IPS-18c (cell line): Measurements from ENCODE around the gene ITPKB.

ENCODE experiments used
- H3K4me3 ChIP-seq: 2 replicates; pipeline ENCODE4 v1.7.0; 2013; ENCODE audit warnings: low read depth, mild to moderate bottlenecking, low read length, moderate library complexity; ENCODE audit not compliant: insufficient read depth
- H3K9me3 ChIP-seq: one replicate; pipeline ENCODE4 v1.6.1; 2013; ENCODE audit warnings: mild to moderate bottlenecking, low read length, moderate library complexity; ENCODE audit not compliant: control insufficient read depth, insufficient read depth

The ITPKB gene

DNA sequence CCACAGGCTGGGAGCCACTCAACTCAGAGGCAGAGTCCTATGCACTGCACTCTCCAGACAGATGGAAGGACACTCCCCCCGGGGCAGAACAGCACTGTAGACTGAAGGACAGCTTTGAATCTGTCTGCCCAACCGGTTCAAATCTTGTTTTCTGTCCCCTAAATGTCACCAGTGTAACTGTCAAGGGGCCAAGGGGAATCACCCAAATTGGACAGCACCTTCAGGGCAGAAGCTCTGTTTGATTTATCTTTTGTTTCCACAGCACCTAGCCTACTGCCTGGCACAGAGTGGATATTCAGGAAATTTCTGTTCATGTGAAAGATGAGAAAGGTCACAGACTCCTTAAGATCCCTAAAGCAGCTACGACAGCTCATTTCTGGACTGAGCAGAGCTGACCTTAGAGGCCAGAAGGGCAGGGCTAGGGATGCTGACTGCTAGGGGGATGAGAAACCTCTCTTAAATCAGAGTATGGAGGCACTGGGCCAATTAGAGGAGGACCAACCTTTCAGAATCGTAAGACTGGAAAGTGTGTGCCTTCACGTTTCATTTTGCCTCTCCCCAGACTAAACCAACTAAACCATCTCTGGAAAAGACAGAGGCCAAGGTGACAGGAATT lies 41.0 kb downstream of the ITPKB start:
- no peak overlapping the region for H3K4me3 ChIP-seq
- H3K9me3 ChIP-seq, result no peaks in the 10 kb centered on the region

GRCh38 chr1:226697151-226697928 lies 41.7 kb downstream of the ITPKB start:
- no peaks in the 10 kb centered on the region for H3K9me3 ChIP-seq
- no peak overlapping the region for H3K4me3 ChIP-seq

- Histone ChIP-seq H3K4me3 (no peak overlapping the region), H3K9me3 (no peaks in the 10 kb centered on the region)
These were observed 42.5 kb downstream of the ITPKB start for GRCh38 chr1:226696547-226696946.

GRCh38 chr1:226695335-226695900 lies 43.7 kb downstream of the ITPKB start:
- Histone ChIP-seq H3K4me3 (no peak overlapping the region), H3K9me3 (no peaks in the 10 kb centered on the region)

- Histone ChIP-seq H3K9me3 (no peaks in the 10 kb centered on the region), H3K4me3 (no peak overlapping the region)
These were observed 46.3 kb downstream of the ITPKB start for GRCh38 chr1:226692823-226693222.

GRCh38 chr1:226692051-226692792 lies 46.9 kb downstream of the ITPKB start:
- Histone ChIP-seq H3K9me3 (no peaks in the 10 kb centered on the region), H3K4me3 (no peak overlapping the region)

DNA sequence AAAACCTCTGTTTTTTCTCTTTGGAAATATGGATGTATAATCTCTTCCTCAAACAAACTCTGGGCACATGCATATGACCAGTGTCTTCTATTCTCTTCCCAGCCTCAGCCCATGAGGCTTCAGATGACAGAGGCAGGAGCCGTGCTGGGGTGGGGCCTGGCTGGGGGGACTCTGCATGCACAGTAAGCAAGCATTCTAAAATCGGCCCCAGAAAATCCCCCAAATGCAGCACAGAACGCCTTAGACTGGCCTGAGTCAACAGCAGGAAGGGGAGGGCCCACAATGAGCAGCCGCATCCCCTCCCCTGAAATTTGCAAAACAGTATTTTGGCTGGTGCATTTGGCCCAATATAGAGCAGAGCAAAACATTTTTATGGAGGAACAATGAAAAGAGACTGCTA lies 47.8 kb downstream of the ITPKB start:
- Histone ChIP-seq H3K9me3 (no peaks in the 10 kb centered on the region), H3K4me3 (no peak overlapping the region)

DNA sequence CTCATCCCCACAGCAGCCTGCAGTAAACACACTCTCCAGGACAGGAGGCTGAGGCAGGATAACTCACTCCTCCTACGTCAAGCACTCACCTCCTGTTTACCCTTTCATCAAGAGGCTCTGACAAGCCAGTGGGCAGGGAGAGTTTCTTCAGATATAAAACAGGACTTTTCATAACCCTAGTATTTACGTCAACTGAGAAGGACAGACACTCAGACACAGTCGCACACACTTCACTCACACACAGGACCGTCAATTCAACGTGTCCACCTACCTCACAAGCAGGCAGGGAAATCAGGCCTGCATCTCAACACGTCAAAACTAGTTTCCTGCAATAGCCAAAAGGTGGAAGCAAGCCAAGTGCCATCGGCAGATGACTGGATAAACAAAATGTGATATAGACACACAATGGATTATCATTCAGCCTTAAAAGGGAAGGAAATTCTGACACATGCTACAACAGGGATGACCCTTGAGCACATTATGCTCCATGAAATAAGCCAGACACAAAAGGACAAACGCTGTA lies 48.6 kb downstream of the ITPKB start:
- Histone ChIP-seq H3K4me3 (no peak overlapping the region), H3K9me3 (no peaks in the 10 kb centered on the region)

- H3K4me3 ChIP-seq, result no peak overlapping the region
These were observed 50.3 kb downstream of the ITPKB start for GRCh38 chr1:226688808-226689207.

GRCh38 chr1:226688056-226688748 lies 50.9 kb downstream of the ITPKB start:
- no peaks in the 10 kb centered on the region for H3K9me3 ChIP-seq
- H3K4me3 ChIP-seq, result no peak overlapping the region

More at GRCh38 chr1:226688808-226689207, 50.3 kb downstream of the ITPKB start:
- no peaks in the 10 kb centered on the region for H3K9me3 ChIP-seq

GRCh38 chr1:226687426-226687825 lies 51.7 kb downstream of the ITPKB start:
- Histone ChIP-seq H3K9me3 (no peaks in the 10 kb centered on the region), H3K4me3 (no peak overlapping the region)

DNA sequence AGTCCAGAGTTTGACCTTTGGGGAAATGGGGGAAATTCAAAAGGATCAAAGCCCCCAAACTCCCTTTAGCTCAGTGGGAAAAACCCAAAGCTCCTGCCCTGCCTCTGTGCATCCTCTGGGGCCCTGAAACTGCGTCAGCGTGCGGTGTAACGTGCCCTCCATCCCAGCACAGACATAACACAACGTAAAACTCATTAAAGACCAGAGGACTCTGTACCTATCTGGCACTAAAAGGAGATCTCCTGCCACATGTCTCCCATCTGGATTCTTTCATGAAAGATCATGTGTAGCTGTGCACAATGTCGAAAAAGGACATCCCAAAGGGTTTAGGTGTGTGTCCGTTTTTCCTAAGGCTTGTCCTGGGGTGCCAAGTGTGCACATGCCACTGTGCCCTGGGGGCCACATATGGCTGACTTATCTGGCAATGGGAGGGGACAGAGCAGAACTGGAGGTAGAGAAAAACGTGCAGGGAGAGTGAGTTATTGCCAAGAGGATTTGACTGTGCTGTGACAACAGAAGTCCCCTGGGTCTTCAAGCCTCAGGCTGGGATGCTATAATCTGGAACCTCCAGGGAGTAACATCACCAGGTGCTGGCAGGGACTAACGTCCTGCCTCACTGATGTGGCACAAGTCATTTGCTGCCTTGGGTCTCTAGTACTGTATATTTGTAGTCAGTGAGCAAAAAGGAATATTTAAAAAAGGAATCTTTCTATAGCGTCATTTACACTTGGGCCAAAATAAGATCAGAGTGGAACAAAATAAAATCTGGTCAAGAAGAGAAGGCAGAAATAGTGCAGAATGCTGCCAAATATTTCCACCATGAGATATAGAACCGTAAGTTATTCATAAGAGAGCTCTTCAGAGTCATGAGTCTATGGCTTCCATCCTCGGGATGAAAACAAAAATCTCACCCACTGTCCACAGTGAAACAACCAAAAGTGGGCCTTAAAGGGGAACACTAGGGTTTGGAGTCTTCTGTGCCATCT lies 52.3 kb downstream of the ITPKB start:
- H3K9me3 ChIP-seq, result no peaks in the 10 kb centered on the region
- H3K4me3 ChIP-seq, result no peak overlapping the region

- Histone ChIP-seq H3K4me3 (no peak overlapping the region), H3K9me3 (no peaks in the 10 kb centered on the region)
These were observed 53.8 kb downstream of the ITPKB start for GRCh38 chr1:226685196-226685820.

DNA sequence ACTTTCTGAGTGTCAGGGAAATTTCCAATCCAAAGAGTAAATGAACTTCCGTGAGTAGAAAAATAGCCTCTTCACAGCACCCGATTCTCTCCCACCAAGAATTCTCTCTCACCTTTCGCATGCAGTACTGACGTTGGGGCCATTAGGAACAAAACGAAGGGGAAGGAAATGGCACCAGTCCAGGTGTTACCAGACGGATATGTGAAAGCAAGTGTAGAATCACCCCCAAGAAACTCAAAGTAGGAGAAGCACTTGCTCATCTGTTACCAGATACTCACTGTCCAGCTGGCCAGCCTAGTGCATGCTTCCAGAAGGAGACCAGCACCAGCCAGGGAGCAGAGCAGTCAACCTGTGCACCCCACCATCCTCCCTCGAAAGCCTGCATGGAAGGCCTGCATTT lies 55.1 kb downstream of the ITPKB start:
- Histone ChIP-seq H3K9me3 (no peaks in the 10 kb centered on the region), H3K4me3 (no peak overlapping the region)

GRCh38 chr1:226682871-226683814 lies 55.9 kb downstream of the ITPKB start:
- H3K4me3 ChIP-seq, result no peak overlapping the region

More at GRCh38 chr1:226682871-226683814, 55.9 kb downstream of the ITPKB start:
- H3K9me3 ChIP-seq, result no peaks in the 10 kb centered on the region
